Osteocyte (in vitro differentiated cells): ENCODE results near the gene MATK. TPM values are rescaled to one million over a fixed set of nuclear protein-coding genes. Genes with fewer than 3 reads are reported as not detected.

Source experiments
- DNase-seq: peaks from one replicate; pipeline ENCODE4 v3.0.0; 2021; ENCODE audit warnings: mixed read lengths; ENCODE audit not compliant: unreplicated experiment; ENCODE audit errors: extremely low spot score
- H3K27ac Mint-ChIP-seq: one replicate; pipeline ENCODE4 v1.8.0; 2021; ENCODE audit warnings: mild to moderate bottlenecking, mixed read lengths; ENCODE audit not compliant: unreplicated experiment
- H3K27me3 Mint-ChIP-seq: one replicate; pipeline ENCODE4 v1.8.0; 2021; ENCODE audit warnings: mixed read lengths; ENCODE audit not compliant: unreplicated experiment
- H3K36me3 Mint-ChIP-seq: one replicate; pipeline ENCODE4 v1.8.0; 2021; ENCODE audit warnings: mixed read lengths; ENCODE audit not compliant: unreplicated experiment
- H3K4me1 Mint-ChIP-seq: one replicate; pipeline ENCODE4 v1.8.0; 2021; ENCODE audit warnings: mixed read lengths; ENCODE audit not compliant: unreplicated experiment
- H3K4me3 Mint-ChIP-seq: one replicate; pipeline ENCODE4 v1.8.0; 2021; ENCODE audit warnings: mild to moderate bottlenecking, moderate library complexity, mixed read lengths; ENCODE audit not compliant: unreplicated experiment
- H3K9me3 Mint-ChIP-seq: one replicate; pipeline ENCODE4 v1.8.0; 2021; ENCODE audit warnings: mixed read lengths; ENCODE audit not compliant: unreplicated experiment
- CTCF ChIP-seq: fragments of 200-600 bp; sonication (generic); IDR thresholded peaks from 2 replicates; pipeline ENCODE4 v1.5.0; 2021; ENCODE audit warnings: antibody characterized with exemption, mild to moderate bottlenecking, moderate library complexity
- total RNA-seq: library from RNA; stranded (reverse); gene quantifications from 2 replicates; pipeline ENCODE4 v1.2.1, GENCODE V29; 2021

The MATK gene
- total RNA-seq, 1 donor from 2014 or later, result not detected

GRCh38 chr19:3814648-3815047, 28.5 kb upstream of the MATK start:
- Mint-ChIP-seq H3K4me3 (no peak overlapping the region), H3K4me1 (no peaks in the 10 kb centered on the region), H3K36me3 (no peaks in the 10 kb centered on the region), H3K27ac (no peak overlapping the region), H3K27me3 (peaks cover 2% of the 10 kb centered on the region), H3K9me3 (no peaks in the 10 kb centered on the region)
- DNase-seq, result no peak
- no peak for TF ChIP-seq CTCF

- H3K4me3 Mint-ChIP-seq, result no peak overlapping the region
- H3K27me3 Mint-ChIP-seq, result peaks cover 2% of the 10 kb centered on the region
- no peaks in the 10 kb centered on the region for H3K4me1 Mint-ChIP-seq
- no peaks in the 10 kb centered on the region for H3K36me3 Mint-ChIP-seq
- no peak for TF ChIP-seq CTCF
- H3K27ac Mint-ChIP-seq, result no peak overlapping the region
- no peak for DNase-seq
- no peaks in the 10 kb centered on the region for H3K9me3 Mint-ChIP-seq
Observed at GRCh38 chr19:3813473-3814392, 27.6 kb upstream of the MATK start.

- no peak overlapping the region for H3K4me3 Mint-ChIP-seq
- no peaks in the 10 kb centered on the region for H3K36me3 Mint-ChIP-seq
- H3K4me1 Mint-ChIP-seq, result no peaks in the 10 kb centered on the region
- peaks cover 2% of the 10 kb centered on the region for H3K27me3 Mint-ChIP-seq
- H3K27ac Mint-ChIP-seq, result no peak overlapping the region
- no peak for DNase-seq
- H3K9me3 Mint-ChIP-seq, result no peaks in the 10 kb centered on the region
- no peak for TF ChIP-seq CTCF
Observed at GRCh38 chr19:3810708-3811355, 24.7 kb upstream of the MATK start.

- no peak for TF ChIP-seq CTCF
- no peak for DNase-seq
- Mint-ChIP-seq H3K36me3 (no peaks in the 10 kb centered on the region), H3K9me3 (no peaks in the 10 kb centered on the region), H3K27me3 (peaks cover 2% of the 10 kb centered on the region), H3K27ac (no peak overlapping the region), H3K4me1 (no peaks in the 10 kb centered on the region), H3K4me3 (no peak overlapping the region)
Observed at GRCh38 chr19:3809881-3810707, 23.9 kb upstream of the MATK start.
